ENCODE data around the gene SMURF1.

SMURF1 gene

DNA sequence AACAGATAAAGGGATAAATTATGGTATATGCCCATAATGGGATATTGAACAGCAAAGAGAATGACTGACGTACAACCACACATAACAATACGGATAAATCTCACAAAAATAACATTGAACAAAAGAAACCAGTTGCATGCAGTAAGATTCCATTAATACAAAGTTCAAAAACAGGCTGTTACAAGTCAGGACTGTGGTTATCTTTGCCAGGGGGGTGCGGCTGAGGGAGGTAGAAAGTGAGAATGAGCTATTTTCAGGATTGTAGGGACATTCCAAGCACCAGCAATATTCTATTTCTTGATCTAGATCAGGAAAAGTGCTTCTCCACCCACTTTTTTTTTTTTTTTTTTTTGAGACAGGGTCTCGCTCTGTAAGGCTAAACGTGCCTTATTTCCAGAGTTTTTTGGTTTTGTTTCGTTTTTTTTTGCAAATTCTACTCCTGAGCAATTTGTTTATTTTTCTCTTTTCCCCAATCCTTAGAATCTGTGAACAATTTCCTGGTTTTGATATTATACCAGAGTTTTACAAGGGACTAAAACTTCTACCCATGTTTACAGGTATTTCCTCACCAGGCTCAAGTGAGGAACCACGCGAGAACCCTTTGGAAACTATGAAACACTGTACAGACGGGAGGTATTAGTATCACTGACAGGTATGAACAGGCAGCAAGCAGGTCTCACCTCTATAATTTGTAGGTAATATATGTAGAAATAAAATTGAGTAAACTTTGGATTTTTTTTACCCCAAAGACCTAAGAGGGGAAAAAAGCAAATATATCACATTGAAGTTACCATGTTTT lies 9.9 kb downstream of the SMURF1 start:
- no peak overlapping the region for H3K9ac ChIP-seq (ENCODE audit: low read depth, low read length)
- no peaks in the 10 kb centered on the region for H3K9me3 ChIP-seq (ENCODE audit: control insufficient read depth, insufficient read depth, low read length)
- H3K4me1 ChIP-seq (ENCODE audit: insufficient read depth, low read length) = peaks cover 13% of the 10 kb centered on the region
- H3K36me3 ChIP-seq (ENCODE audit: insufficient read depth, low read length) = no peaks in the 10 kb centered on the region

DNA sequence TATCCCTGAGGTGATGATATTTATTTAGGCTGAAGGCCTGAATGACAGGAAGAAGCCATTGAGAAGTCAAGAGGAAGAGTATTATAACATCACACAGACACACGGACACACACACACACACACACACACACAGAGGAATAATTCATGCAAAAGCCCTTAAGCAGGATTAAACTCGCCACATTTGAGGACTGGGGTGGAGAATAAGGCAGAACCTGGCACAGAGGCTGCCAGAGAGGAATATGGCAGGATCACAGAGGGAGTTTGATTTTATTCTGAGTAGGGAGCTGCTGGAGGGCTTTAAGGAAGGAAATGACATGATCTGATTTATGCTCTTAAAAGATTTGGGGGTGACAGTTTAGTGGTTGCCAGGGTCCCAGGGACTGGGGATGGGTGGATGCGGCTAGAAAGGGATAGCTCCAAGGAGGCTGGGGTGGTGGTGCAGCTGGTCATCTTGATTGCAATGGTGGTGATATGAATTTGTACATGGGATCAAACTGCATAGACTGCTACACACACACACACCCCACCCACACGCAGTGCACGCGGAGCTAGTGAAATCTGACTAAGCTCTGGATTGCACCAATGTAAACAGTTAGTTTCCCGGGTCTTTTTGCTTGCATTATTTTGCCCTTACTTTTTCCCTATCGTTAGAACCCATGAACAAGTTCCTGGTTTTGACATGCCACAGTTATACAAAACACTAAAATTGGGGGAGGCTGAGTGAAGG lies 11.2 kb downstream of the SMURF1 start:
- Histone ChIP-seq H3K4me1 (ENCODE audit: insufficient read depth, low read length) (peaks cover 1% of the 10 kb centered on the region; the same call in 1 of the 2 replicates), H3K9ac (ENCODE audit: low read depth, low read length) (no peak overlapping the region), H3K9me3 (ENCODE audit: control insufficient read depth, insufficient read depth, low read length) (no peaks in the 10 kb centered on the region), H3K36me3 (ENCODE audit: insufficient read depth, low read length) (no peaks in the 10 kb centered on the region)

DNA sequence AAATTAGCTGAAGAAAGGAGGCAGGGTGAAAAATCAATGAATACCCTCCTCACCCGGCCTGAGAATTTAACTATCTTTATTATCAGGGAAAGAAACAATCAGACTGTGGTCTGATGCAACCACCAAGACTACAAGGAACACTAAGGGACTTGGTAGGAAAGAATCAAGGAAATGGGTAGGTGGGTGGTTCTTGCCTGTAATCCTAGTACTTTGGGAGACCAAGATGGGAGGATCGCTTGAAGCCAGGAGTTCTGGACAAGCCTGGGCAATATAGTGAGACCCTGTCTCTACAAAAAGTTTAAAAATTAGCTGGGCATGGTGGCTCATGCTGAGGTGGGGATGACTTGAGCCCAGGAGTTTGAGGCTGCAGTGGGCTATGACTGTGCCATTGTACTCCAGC lies 12.6 kb downstream of the SMURF1 start:
- Histone ChIP-seq H3K4me1 (ENCODE audit: insufficient read depth, low read length) (no peaks in the 10 kb centered on the region; the same call in 1 of the 2 replicates), H3K9ac (ENCODE audit: low read depth, low read length) (no peak overlapping the region), H3K9me3 (ENCODE audit: control insufficient read depth, insufficient read depth, low read length) (no peaks in the 10 kb centered on the region), H3K36me3 (ENCODE audit: insufficient read depth, low read length) (no peaks in the 10 kb centered on the region)

DNA sequence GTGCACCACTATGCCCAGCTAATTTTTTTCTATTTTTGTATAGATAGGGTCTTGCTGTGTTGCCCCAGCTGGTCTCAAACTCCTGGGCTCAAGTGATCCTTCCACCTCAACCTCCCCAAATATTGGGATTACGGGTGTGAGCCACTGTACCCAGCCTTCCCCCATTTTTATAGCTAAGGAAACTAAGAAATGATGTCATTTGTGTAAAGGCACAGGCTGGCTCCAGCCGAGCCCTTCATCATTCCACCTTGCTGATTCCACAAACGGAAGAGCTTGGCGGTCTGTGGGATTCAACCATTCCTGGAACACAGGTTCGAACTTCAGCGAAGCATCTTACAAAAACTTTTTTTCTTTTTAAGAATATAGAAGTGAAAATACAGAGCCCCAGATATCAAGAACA lies 14.4 kb downstream of the SMURF1 start:
- Histone ChIP-seq H3K9ac (ENCODE audit: low read depth, low read length) (no peak overlapping the region), H3K4me1 (ENCODE audit: insufficient read depth, low read length) (peaks cover 3% of the 10 kb centered on the region; the same call in 1 of the 2 replicates), H3K9me3 (ENCODE audit: control insufficient read depth, insufficient read depth, low read length) (no peaks in the 10 kb centered on the region), H3K36me3 (ENCODE audit: insufficient read depth, low read length) (no peaks in the 10 kb centered on the region)

DNA sequence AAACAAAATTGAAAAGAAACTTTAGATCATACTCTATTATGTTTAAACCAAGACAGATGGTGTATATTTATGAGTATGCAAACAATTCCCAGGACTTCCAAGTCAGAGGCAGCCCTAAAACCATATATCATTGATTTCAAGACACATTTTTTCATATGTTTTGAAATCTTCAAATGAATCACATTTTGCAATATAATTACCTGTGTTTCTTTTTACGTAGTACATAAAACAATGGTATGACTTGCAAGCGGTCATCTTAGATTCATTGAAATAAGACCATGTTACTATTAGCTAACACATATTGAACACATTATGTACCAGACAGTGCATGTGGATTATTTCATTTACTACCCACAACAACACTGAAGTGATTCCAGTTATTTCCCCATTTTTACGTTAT lies 14.9 kb downstream of the SMURF1 start:
- H3K9me3 ChIP-seq (ENCODE audit: control insufficient read depth, insufficient read depth, low read length) = no peaks in the 10 kb centered on the region
- no peak overlapping the region for H3K9ac ChIP-seq (ENCODE audit: low read depth, low read length)
- H3K36me3 ChIP-seq (ENCODE audit: insufficient read depth, low read length) = no peaks in the 10 kb centered on the region
- H3K4me1 ChIP-seq (ENCODE audit: insufficient read depth, low read length) = peaks cover 3% of the 10 kb centered on the region; the same call in 1 of the 2 replicates

DNA sequence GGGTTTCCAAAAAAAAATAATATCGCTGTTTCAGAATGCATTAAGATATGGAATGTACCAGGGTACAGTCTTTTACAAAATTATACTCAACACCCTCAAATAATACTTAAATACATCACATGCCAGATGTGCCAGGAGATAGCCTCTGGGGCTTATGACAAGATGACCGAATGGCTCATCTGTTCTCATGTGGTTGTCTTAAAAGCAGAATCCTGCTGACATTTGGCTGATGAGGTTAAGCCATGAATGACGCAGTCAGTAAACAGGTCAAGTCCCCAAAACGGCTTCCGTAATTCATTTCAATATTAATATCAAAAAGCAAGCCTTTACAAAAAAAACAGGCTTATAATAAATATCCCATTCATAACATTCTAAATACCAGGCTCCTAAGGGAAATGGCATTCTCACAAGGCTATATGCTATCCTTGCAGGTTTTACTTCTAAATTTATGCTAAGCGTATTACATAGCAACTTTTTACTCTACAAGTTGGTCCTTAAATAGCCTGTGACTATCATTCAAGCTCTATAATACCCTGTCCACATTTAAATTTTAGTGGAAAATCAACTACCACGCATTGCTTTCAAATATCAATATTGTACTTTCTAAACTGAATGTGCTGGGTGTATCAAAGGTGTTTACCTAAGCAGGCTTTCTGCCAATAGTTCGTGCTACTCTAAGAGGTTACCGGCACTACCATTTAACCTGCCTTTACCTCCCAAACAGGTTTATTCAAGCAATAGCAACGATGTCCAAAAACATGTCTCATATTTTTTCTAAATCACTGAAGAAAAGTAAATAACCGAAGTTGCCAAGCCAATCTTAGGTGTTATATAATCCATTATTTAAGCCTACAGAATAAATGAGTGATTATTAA lies 15.6 kb downstream of the SMURF1 start:
- Histone ChIP-seq H3K9ac (ENCODE audit: low read depth, low read length) (no peak overlapping the region), H3K9me3 (ENCODE audit: control insufficient read depth, insufficient read depth, low read length) (no peaks in the 10 kb centered on the region), H3K36me3 (ENCODE audit: insufficient read depth, low read length) (no peaks in the 10 kb centered on the region), H3K4me1 (ENCODE audit: insufficient read depth, low read length) (peaks cover 3% of the 10 kb centered on the region; the same call in 1 of the 2 replicates)

DNA sequence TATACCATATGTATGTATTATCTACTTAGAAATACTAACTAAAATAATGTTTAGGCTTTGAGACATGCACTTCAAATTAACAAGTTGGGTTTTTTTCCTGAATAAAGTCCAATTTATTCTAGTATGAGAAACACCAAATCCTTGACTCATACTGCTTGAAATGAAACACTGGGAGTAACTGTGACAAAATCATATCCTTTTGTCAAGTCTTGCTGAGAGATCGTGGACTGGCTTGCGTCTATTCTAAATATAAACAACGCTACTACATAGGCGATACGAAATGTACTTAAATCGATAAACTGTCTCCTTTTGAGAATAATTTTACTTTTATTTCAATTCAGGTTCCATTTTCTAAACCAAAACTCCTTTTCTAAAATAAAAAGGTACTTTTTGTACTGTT lies 16.3 kb downstream of the SMURF1 start:
- Histone ChIP-seq H3K9me3 (ENCODE audit: control insufficient read depth, insufficient read depth, low read length) (no peaks in the 10 kb centered on the region), H3K36me3 (ENCODE audit: insufficient read depth, low read length) (no peaks in the 10 kb centered on the region), H3K9ac (ENCODE audit: low read depth, low read length) (no peak overlapping the region), H3K4me1 (ENCODE audit: insufficient read depth, low read length) (peaks cover 3% of the 10 kb centered on the region; the same call in 1 of the 2 replicates)

DNA sequence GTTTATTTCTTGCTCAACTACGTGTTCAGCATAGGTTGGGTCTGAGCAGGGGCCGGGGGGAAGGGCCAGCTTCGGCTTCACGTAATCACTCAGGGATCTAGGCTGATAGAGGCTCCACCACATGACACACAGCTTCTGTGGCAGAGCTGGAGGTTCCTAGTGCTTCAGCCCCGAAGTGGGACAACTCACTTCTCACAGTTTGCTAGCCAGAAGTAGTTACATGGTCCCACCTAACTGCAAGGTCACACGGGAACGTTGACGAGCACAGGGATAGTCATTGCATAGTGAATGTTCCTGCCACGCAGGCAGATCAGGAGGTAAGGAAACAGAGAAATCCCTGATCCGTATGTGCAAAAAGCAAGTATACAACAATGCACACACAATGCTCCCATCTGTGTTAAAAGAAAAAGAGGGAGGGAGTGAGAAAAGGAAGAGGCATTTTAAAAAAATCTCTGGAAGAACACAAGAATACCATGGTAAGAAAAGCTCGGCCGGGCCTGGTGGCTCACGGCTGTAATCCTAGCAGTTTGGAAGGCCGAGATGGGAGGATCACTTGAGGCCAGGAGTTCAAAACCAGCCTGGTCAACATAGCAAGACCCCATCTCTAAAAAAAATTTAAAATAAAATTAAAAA lies 16.9 kb downstream of the SMURF1 start:
- Histone ChIP-seq H3K9me3 (ENCODE audit: control insufficient read depth, insufficient read depth, low read length) (no peaks in the 10 kb centered on the region), H3K4me1 (ENCODE audit: insufficient read depth, low read length) (peaks cover 3% of the 10 kb centered on the region; the same call in 1 of the 2 replicates), H3K36me3 (ENCODE audit: insufficient read depth, low read length) (no peaks in the 10 kb centered on the region), H3K9ac (ENCODE audit: low read depth, low read length) (no peak overlapping the region)

DNA sequence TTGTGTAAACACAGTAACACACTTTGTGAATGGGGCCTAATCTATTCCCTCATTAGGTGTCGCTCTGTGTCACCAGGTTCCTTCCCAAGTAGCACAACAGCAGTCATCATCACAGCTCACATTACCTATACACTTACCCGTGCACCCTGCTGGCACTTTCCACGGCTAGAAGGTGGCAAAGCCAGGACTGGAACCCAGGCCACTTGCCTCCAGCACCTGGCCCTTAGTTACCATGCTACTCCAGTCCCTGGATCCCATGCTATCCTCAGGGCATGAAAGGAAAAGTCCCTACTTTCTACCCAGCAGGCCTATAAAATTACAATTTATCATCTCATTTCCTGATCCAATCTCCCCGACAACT lies 18.4 kb downstream of the SMURF1 start:
- Histone ChIP-seq H3K36me3 (ENCODE audit: insufficient read depth, low read length) (no peaks in the 10 kb centered on the region), H3K4me1 (ENCODE audit: insufficient read depth, low read length) (peaks cover 3% of the 10 kb centered on the region; the same call in 1 of the 2 replicates), H3K9ac (ENCODE audit: low read depth, low read length) (no peak overlapping the region)

DNA sequence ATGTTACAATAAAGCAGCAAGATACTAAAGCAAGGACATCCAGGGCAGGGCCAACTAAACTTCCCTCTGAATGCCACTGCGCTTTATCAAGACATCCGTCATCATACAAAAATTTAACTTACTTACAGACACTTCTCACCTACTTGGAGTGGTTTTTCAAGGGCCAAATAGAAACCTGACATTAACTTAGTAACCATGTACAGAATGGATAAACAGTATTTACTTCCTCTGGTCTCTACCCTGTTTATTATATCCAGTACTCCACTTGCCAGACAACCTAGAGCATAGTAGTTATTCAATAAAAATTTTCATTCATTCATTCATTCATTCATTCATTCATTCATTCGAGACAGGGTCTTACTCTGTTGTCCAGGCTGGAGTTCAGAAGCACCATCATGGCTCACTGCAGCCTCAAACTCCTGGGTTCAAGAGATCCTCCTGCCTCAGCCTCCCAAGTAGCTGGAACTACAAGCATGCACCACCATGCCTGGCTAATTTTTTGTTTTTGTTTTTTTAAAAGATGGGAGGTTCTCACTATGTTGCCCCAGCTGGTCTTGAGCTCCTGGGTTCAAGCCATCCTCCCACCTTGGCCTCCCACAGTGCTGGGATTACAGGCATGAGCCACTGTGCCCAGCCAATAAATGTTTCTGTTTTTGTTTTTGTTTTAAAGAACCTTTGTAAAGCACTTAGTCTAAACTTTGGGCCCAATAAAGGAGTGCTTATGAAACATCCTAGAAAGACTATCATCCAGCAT lies 19.0 kb downstream of the SMURF1 start:
- Histone ChIP-seq H3K9ac (ENCODE audit: low read depth, low read length) (no peak overlapping the region), H3K4me1 (ENCODE audit: insufficient read depth, low read length) (peaks cover 3% of the 10 kb centered on the region; the same call in 1 of the 2 replicates), H3K36me3 (ENCODE audit: insufficient read depth, low read length) (no peaks in the 10 kb centered on the region), H3K9me3 (ENCODE audit: control insufficient read depth, insufficient read depth, low read length) (no peaks in the 10 kb centered on the region)

More for the DNA sequence above, 18.4 kb downstream of the SMURF1 start:
- no peaks in the 10 kb centered on the region for H3K9me3 ChIP-seq (ENCODE audit: control insufficient read depth, insufficient read depth, low read length)

DNA sequence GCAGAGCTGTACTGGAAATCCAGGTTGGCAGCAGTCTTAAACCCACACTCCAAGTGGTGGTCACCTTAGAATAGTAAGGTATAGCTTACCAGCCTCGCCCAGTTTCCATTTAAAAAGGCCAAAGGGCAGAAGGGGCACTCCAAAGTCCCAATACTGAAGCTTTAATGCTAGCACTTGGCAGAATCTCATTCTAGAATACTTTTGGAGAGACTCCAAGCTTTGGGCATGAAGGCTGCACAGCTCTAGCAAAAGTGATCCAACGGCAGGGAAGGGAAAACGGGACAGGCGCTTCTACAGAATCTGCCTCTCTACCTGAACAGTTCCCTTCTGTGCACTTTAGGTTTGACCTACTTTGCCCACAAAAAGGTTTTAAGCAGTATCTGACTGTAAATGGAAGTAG lies 19.7 kb downstream of the SMURF1 start:
- Histone ChIP-seq H3K36me3 (ENCODE audit: insufficient read depth, low read length) (no peaks in the 10 kb centered on the region), H3K9ac (ENCODE audit: low read depth, low read length) (no peak overlapping the region), H3K9me3 (ENCODE audit: control insufficient read depth, insufficient read depth, low read length) (no peaks in the 10 kb centered on the region), H3K4me1 (ENCODE audit: insufficient read depth, low read length) (peaks cover 3% of the 10 kb centered on the region; the same call in 1 of the 2 replicates)

DNA sequence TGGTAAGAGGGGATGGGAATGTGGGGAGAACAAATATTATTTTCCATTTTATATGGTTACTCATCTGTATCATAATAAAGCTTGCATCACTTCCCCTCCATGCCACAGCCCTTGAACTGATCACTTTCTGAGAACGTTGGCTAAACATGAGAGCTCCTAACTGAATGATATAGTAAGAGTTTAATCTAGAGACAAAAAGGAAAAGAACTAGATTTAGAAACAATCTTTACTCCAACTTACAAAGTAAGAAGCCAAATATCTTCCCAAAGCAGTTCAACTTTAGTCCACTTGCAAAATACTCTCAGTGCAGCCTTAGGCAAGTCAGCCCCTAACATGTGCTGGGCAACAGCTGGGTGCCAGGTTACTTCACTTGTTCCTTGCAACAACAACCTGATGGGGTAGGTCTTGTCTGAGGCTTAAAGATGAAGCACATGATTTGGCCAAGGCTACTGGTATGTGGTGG lies 20.3 kb downstream of the SMURF1 start:
- Histone ChIP-seq H3K36me3 (ENCODE audit: insufficient read depth, low read length) (no peaks in the 10 kb centered on the region), H3K4me1 (ENCODE audit: insufficient read depth, low read length) (peaks cover 3% of the 10 kb centered on the region; the same call in 1 of the 2 replicates), H3K9ac (ENCODE audit: low read depth, low read length) (no peak overlapping the region), H3K9me3 (ENCODE audit: control insufficient read depth, insufficient read depth, low read length) (no peaks in the 10 kb centered on the region)

DNA sequence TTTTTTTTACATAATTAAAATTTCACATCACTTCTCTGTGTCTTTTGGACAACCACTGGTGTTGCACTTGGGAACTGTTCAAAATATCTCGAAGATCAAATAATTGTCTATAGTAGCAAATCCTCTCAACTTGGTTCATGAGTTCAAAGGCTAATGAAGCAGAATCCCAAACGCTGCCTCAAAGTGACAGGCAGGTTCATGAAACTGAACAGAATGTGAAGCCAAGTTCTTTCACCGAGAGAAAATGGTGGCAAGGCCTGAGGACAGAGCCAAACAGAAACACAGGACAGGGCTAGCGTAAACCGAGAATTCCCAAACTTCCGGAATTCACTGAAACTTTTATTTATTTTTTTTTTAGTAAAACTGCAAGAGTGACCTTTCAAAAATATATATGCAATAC lies 21.1 kb downstream of the SMURF1 start:
- Histone ChIP-seq H3K9me3 (ENCODE audit: control insufficient read depth, insufficient read depth, low read length) (no peaks in the 10 kb centered on the region), H3K9ac (ENCODE audit: low read depth, low read length) (no peak overlapping the region), H3K4me1 (ENCODE audit: insufficient read depth, low read length) (peaks cover 3% of the 10 kb centered on the region; the same call in 1 of the 2 replicates), H3K36me3 (ENCODE audit: insufficient read depth, low read length) (no peaks in the 10 kb centered on the region)

Measured in ES-I3 (cell line).